ENCODE measurements around the gene CEP41. TPM values are rescaled to one million over a fixed set of nuclear protein-coding genes. Genes with fewer than 3 reads are reported as not detected.

The CEP41 gene
- total and polyA plus RNA-seq, 8 donors: 12.4 to 34.2 (median 28.6) TPM

- peaks cover 0 to 25% of the 10 kb centered on the region in 2 donors for H3K9me3 ChIP-seq
- ATAC-seq: no peak
These were observed 80.3 kb downstream of the CEP41 start for GRCh38 chr7:130360518-130360917.

GRCh38 chr7:130359276-130359857 lies 81.4 kb downstream of the CEP41 start:
- H3K36me3 ChIP-seq: no peaks in the 10 kb centered on the region
- no peaks in the 10 kb centered on the region for H3K27me3 ChIP-seq
- peaks cover 0 to 25% of the 10 kb centered on the region in 2 donors for H3K9me3 ChIP-seq
- no peak overlapping the region for H3K4me3 ChIP-seq
- intact Hi-C loops (cut with DNase I): no loop called here
- H3K27ac ChIP-seq: no peak overlapping the region
- H3K4me1 ChIP-seq: peaks cover 0 to 16% of the 10 kb centered on the region in 2 donors
- ATAC-seq (no peak), DNase-seq (no peak)
- TF ChIP-seq CTCF (IDR thresholded peaks at IDR 0.05): no peak

More at GRCh38 chr7:130360518-130360917, 80.3 kb downstream of the CEP41 start:
- peaks cover 0 to 16% of the 10 kb centered on the region in 2 donors for H3K4me1 ChIP-seq
- no peak for TF ChIP-seq CTCF (IDR thresholded peaks at IDR 0.05)
- no peak overlapping the region for H3K4me3 ChIP-seq
- DNase-seq: no peak
- intact Hi-C loops (cut with DNase I): no loop called here
- H3K27ac ChIP-seq: no peak overlapping the region
- no peaks in the 10 kb centered on the region for H3K36me3 ChIP-seq
- H3K27me3 ChIP-seq: no peaks in the 10 kb centered on the region

- no peaks in the 10 kb centered on the region for H3K27me3 ChIP-seq
- intact Hi-C loops (cut with DNase I): no loop called here
- H3K36me3 ChIP-seq: no peaks in the 10 kb centered on the region
- peaks cover 0 to 25% of the 10 kb centered on the region in 2 donors for H3K9me3 ChIP-seq
- DNase-seq (no peak), ATAC-seq (no peak)
- peaks cover 0 to 16% of the 10 kb centered on the region in 2 donors for H3K4me1 ChIP-seq
- H3K27ac ChIP-seq: no peak overlapping the region
- no peak overlapping the region for H3K4me3 ChIP-seq
- TF ChIP-seq CTCF (IDR thresholded peaks at IDR 0.05): no peak
These were observed 82.3 kb downstream of the CEP41 start for GRCh38 chr7:130358471-130358870.

- no peaks in the 10 kb centered on the region for H3K27me3 ChIP-seq
- intact Hi-C loops (cut with DNase I): no loop called here
- H3K36me3 ChIP-seq: no peaks in the 10 kb centered on the region
These were observed 83.8 kb downstream of the CEP41 start for GRCh38 chr7:130356876-130357611.

More at GRCh38 chr7:130356876-130357611, 83.8 kb downstream of the CEP41 start:
- peaks cover 0 to 21% of the 10 kb centered on the region in 2 donors for H3K4me1 ChIP-seq
- TF ChIP-seq CTCF (IDR thresholded peaks at IDR 0.05): no peak
- H3K4me3 ChIP-seq: no peak overlapping the region
- no peak for DNase-seq
- peak; percentile 49 for ATAC-seq
- H3K27ac ChIP-seq: peak overlapping the region; percentile 58 to 79
- H3K9me3 ChIP-seq: peaks cover 0 to 25% of the 10 kb centered on the region in 2 donors

Data from left lung (tissue), 10 donors.